T-cell (primary cell): Measurements from ENCODE around the gene MCTP1. TPM values are rescaled to one million over a fixed set of nuclear protein-coding genes. Genes with fewer than 3 reads are reported as not detected.

Experiments
- ATAC-seq, 4 experiments: fragments of 200-7000 bp in 3 of 4; fragments of 150-1000 bp in 1 of 4; cut with Tn5 transposase; replicated peaks in 1 of 4; 1 replicate in 3 of 4; 2 replicates in 1 of 4; pipeline ENCODE4 v1.10.0; 2021; ENCODE audit warnings: moderate library complexity in 3 of 4, mild to moderate bottlenecking in 2 of 4, moderate number of reproducible peaks in 1 of 4
- CTCF ChIA-PET, 2 donors: fragments of 300-600 bp; sonication (Branson Sonifier 250); formaldehyde crosslinking; loops; one replicate each; lab custom pipeline; 2022; ENCODE audit warnings: antibody characterized with exemption in 2 of 2; lab: Charles Lee
- POLR2A ChIA-PET, 2 donors: fragments of 300-600 bp; sonication (Branson Sonifier 250); formaldehyde crosslinking; loops; one replicate each; lab custom pipeline; 2022; ENCODE audit warnings: antibody characterized with exemption in 2 of 2; lab: Charles Lee
- DNase-seq, 35 experiments: peaks; one replicate each; pipeline versions ENCODE4 v3.0.0 to v3.0.0-alpha.2; 2013 to 2023
- H3K27ac ChIP-seq: one replicate; pipeline ENCODE4 v1.5.1; 2013; ENCODE audit warnings: low read length
- H3K27me3 ChIP-seq, 2 experiments: replicated peaks in 1 of 2; 1 replicate in 1 of 2; 2 replicates in 1 of 2; pipeline versions ENCODE4 v1.6.1 to v1.7.0; 2013; ENCODE audit warnings: low read length in 1 of 2, mixed read lengths in 1 of 2; ENCODE audit not compliant: control insufficient read depth in 2 of 2, insufficient read depth in 2 of 2; ENCODE audit errors: extremely low read depth in 1 of 2
- H3K36me3 ChIP-seq, 2 donors: 1 replicate in 1 of 2; 2 replicates in 1 of 2; pipeline versions ENCODE4 v1.6.1 to v1.7.0; 2013; ENCODE audit warnings: low read length in 1 of 2; ENCODE audit not compliant: control insufficient read depth in 2 of 2, insufficient read depth in 1 of 2; ENCODE audit errors: extremely low read depth in 1 of 2
- H3K4me1 ChIP-seq, 2 experiments: 1 replicate in 1 of 2; 2 replicates in 1 of 2; pipeline versions ENCODE4 v1.6.1 to v1.7.0; 2013; ENCODE audit warnings: low read length in 2 of 2, mixed read lengths in 1 of 2; ENCODE audit not compliant: insufficient read depth in 2 of 2, control insufficient read depth in 1 of 2; ENCODE audit errors: extremely low read depth in 1 of 2
- H3K4me3 ChIP-seq, 2 donors: 1 replicate in 1 of 2; 2 replicates in 1 of 2; pipeline versions ENCODE4 v1.5.1 to v1.7.0; 2013; ENCODE audit warnings: mild to moderate bottlenecking in 2 of 2, low read length in 1 of 2, moderate library complexity in 1 of 2; ENCODE audit not compliant: control insufficient read depth in 1 of 2; ENCODE audit errors: extremely low read depth in 1 of 2
- H3K9me3 ChIP-seq: 2 replicates; pipeline ENCODE4 v1.7.0; 2013
- H3K27ac Mint-ChIP-seq, 2 donors: one replicate each; pipeline ENCODE4 v1.8.0; 2020 to 2021; ENCODE audit warnings: mild to moderate bottlenecking in 2 of 2, mixed read lengths in 2 of 2
- H3K27me3 Mint-ChIP-seq, 2 donors: one replicate each; pipeline ENCODE4 v1.8.0; 2021 to 2022; ENCODE audit warnings: mixed read lengths in 2 of 2
- H3K36me3 Mint-ChIP-seq: one replicate; pipeline ENCODE4 v1.8.0; 2021; ENCODE audit warnings: mixed read lengths
- H3K4me1 Mint-ChIP-seq, 3 donors: one replicate each; pipeline ENCODE4 v1.8.0; 2020 to 2022; ENCODE audit warnings: mixed read lengths in 3 of 3, mild to moderate bottlenecking in 1 of 3
- H3K4me3 Mint-ChIP-seq, 3 donors: one replicate each; pipeline ENCODE4 v1.8.0; 2020 to 2022; ENCODE audit warnings: mild to moderate bottlenecking in 3 of 3, mixed read lengths in 3 of 3, moderate library complexity in 3 of 3
- H3K9me3 Mint-ChIP-seq, 3 donors: one replicate each; pipeline ENCODE4 v1.8.0; 2020 to 2022; ENCODE audit warnings: mixed read lengths in 3 of 3
- WGBS: methylation state at CpG from one replicate; pipeline ENCODE4 v1.1.5; 2013; ENCODE audit warnings: missing lambda C conversion rate; ENCODE audit not compliant: insufficient coverage; 5-methylcytosine and 5-hydroxymethylcytosine counted together
- total RNA-seq, 35 experiments: library from RNA in 6 of 35; stranded (reverse) in 6 of 35; fragments of 120-200 nt in 1 of 35; gene quantifications; one replicate each; pipeline versions ENCODE4 v1.2.1 to v1.2.4 and lab custom pipeline; 2013 to 2026

MCTP1 gene
- total RNA-seq, 5 donors from 2014 or later (not counting 1 experiment from before 2014, with no cell fraction given), result 0.21 to 2.9 (median 1.7) TPM; not detected in 1

DNA sequence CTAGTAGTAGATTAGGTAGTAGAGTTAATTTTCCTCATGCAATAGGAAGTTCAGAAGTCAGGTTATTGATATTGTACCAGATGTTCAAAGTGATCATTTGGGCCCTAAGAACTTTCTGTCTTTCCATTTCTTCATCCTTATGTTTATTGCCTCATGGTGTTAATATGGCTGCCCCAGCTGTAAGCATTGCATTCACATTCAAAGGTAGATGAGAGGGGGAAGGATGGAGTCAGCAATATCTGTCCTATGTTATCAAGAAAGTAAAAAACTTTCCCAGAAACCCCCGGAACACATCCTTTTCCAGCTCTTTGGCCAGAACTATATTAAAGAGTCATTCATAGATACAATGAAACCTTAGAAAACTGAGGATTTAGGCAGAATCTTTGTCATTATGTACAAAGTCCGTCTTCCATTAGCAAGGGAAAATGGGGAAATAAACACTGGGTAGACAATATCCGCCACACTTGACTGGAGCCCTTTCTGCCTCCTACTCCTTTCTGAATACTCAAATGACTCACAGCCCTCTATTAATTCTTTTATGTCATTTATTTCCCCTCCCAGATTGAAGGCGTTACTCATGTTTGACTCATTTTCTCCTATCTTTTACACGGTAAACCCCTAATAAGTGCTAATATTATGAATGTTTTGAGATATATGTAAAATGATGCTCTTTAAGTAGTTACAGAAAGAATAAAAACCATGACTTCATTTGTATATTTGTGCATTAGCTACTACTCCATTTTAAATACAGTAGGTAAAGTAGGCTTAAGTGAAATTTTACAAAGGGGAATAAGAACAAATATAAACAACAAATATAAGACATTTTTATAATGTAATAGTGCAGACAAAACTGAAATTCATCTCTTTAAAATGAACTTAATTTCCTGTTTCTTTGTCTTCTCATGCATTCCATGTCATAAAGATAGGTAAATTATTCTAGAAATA, 538.8 kb downstream of the MCTP1 start:
- no peak overlapping the region for H3K4me3 Mint-ChIP-seq
- no peak for DNase-seq
- CTCF ChIA-PET, result no interaction called here
- H3K27ac Mint-ChIP-seq, result no peak overlapping the region
- Histone ChIP-seq H3K4me3 (no peak overlapping the region), H3K27me3 (peaks cover 0 to 11% of the 10 kb centered on the region in 2 experiments), H3K9me3 (no peaks in the 10 kb centered on the region), H3K36me3 (no peaks in the 10 kb centered on the region), H3K27ac (no peak overlapping the region), H3K4me1 (no peaks in the 10 kb centered on the region)
- no CpG with 5 or more reads among the region's 5 CpGs for WGBS
- POLR2A ChIA-PET, result no interaction called here
- ATAC-seq, result no peak
- H3K9me3 Mint-ChIP-seq, result no peaks in the 10 kb centered on the region
- H3K27me3 Mint-ChIP-seq, result peaks cover 0 to 5% of the 10 kb centered on the region in 2 donors
- H3K36me3 Mint-ChIP-seq, result no peaks in the 10 kb centered on the region
- H3K4me1 Mint-ChIP-seq, result peaks cover 0 to 3% (median 0%) of the 10 kb centered on the region in 3 donors

DNA sequence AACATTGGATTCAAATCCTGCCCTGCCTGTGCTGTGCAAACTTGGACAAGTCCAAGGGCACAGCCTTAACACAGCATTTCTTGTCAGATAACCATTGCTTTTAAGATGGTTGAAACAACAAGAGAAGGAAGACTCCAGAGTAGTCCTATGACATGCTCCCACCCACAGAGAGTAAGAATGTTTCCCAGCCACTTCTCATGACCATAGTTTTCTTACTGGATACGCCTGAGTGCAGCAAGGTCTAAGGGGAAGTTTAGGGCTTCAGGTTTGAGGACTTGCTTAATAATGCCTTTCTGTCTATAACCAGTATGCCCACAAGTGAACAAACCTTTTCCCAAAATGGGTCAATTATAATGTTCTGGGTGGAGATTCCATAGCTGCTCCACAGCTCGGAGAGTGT, 540.0 kb downstream of the MCTP1 start:
- no peak overlapping the region for H3K27ac Mint-ChIP-seq
- peaks cover 0 to 5% of the 10 kb centered on the region in 2 donors for H3K27me3 Mint-ChIP-seq
- peaks cover 0 to 3% (median 0%) of the 10 kb centered on the region in 3 donors for H3K4me1 Mint-ChIP-seq
- H3K36me3 ChIP-seq, result no peaks in the 10 kb centered on the region
- no peaks in the 10 kb centered on the region for H3K9me3 Mint-ChIP-seq
- no peaks in the 10 kb centered on the region for H3K36me3 Mint-ChIP-seq
- H3K4me1 ChIP-seq, result no peaks in the 10 kb centered on the region
- H3K27me3 ChIP-seq, result peaks cover 0 to 11% of the 10 kb centered on the region in 2 experiments
- H3K27ac ChIP-seq, result no peak overlapping the region
- no peak for ATAC-seq
- ChIA-PET CTCF (no interaction called here), POLR2A (no interaction called here)
- no CpG with 5 or more reads among the region's 2 CpGs for WGBS
- DNase-seq, result no peak
- H3K4me3 ChIP-seq, result no peak overlapping the region
- no peaks in the 10 kb centered on the region for H3K9me3 ChIP-seq
- H3K4me3 Mint-ChIP-seq, result no peak overlapping the region

DNA sequence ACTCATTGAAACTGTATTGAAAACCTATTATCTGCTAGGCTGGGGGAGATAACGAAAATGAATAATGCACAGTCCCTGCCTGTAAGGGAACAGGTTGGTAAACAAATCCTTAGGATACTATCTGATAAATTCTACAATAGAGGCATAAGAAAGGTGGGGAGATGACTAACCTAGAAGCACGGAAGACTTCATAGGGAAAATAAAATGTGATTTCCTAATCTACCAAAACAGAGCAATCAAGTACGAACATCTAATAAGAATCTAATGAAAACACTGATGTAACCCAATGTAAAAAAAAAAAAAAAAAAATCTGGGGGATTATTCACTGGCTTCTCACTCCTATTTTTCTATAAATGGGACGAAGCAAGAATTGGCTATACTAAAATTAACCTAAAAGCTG, 542.0 kb downstream of the MCTP1 start:
- CTCF ChIA-PET, result interaction anchor here in 1 of 2 donors (0.6 to 0.7 kb wide), 2 partner anchors 449 to 571 kb away, joined by 3 to 5 read pairs; no protein-coding TSS in a partner anchor
- H3K27ac ChIP-seq, result no peak overlapping the region
- no peaks in the 10 kb centered on the region for H3K9me3 ChIP-seq
- peaks cover 0 to under 1% of the 10 kb centered on the region in 2 experiments for H3K4me1 ChIP-seq
- DNase-seq (no peak), ATAC-seq (no peak)
- H3K27me3 ChIP-seq, result peaks cover 0 to 11% of the 10 kb centered on the region in 2 experiments
- POLR2A ChIA-PET, result interaction anchor here in 1 of 2 donors (0.6 to 0.9 kb wide), 2 partner anchors 9 to 17 kb away, joined by 3 to 5 read pairs; no protein-coding TSS in a partner anchor
- Mint-ChIP-seq H3K9me3 (no peaks in the 10 kb centered on the region), H3K4me1 (peaks cover 0 to 3% (median 0%) of the 10 kb centered on the region in 3 donors), H3K27ac (no peak overlapping the region), H3K27me3 (peaks cover 0 to 5% of the 10 kb centered on the region in 2 donors), H3K4me3 (no peak overlapping the region), H3K36me3 (no peaks in the 10 kb centered on the region)
- no peaks in the 10 kb centered on the region for H3K36me3 ChIP-seq
- no peak overlapping the region for H3K4me3 ChIP-seq
- no CpG with 5 or more reads among the region's 4 CpGs for WGBS

DNA sequence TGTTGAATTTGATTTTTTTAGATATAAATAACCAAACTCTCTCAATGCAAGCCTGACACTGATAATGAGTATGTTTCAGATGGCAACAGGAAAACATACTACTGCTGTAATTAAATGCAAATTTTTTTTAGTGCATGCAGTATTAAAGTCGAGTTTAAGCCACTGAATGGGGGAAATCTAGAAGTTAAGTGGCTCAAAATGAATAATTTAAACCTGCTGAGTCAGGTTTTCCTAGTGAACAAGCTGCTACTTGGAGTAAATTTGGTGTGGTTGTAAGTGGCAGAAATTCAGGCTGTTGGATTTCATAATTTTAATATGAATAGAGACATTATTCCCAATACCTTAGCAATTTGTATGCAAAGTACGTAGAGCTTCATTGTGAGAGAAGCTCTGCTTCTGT, 544.6 kb downstream of the MCTP1 start:
- Mint-ChIP-seq H3K27me3 (peaks cover 0 to 5% of the 10 kb centered on the region in 2 donors), H3K27ac (no peak overlapping the region), H3K9me3 (no peaks in the 10 kb centered on the region), H3K4me3 (no peak overlapping the region), H3K36me3 (no peaks in the 10 kb centered on the region), H3K4me1 (no peaks in the 10 kb centered on the region)
- H3K4me1 ChIP-seq, result peaks cover 0 to 4% of the 10 kb centered on the region in 2 experiments
- DNase-seq (no peak), ATAC-seq (no peak)
- ChIA-PET CTCF (interaction anchor here in 1 of 2 donors (0.6 to 0.9 kb wide), 2 partner anchors 18 to 836 kb away, joined by 3 to 4 read pairs; no protein-coding TSS in a partner anchor), POLR2A (no interaction called here)
- 44% methylated on average over 1 of the region's 2 CpGs for WGBS
- H3K27ac ChIP-seq, result no peak overlapping the region
- no peaks in the 10 kb centered on the region for H3K36me3 ChIP-seq
- no peak overlapping the region for H3K4me3 ChIP-seq
- peaks cover 0 to 11% of the 10 kb centered on the region in 2 experiments for H3K27me3 ChIP-seq
- H3K9me3 ChIP-seq, result no peaks in the 10 kb centered on the region

DNA sequence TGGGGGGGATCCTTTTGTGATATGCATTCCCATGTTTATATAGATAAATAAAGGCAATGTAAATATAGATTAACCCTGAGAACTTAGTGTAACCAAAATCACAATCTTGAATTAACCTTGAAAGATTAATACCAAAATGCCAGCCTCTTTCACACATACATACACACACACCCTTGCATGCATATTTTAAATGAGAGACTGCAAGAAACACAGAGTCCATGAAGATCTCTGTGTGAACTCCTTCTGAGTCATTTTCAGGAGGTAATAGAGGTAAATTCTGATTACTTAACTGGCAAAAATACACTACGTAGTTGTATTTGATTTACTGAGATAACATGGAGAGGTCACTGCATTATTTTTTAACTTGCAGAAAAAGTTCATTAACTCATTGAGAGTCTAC, 548.4 kb downstream of the MCTP1 start:
- Histone ChIP-seq H3K4me3 (no peak overlapping the region), H3K36me3 (no peaks in the 10 kb centered on the region), H3K9me3 (no peaks in the 10 kb centered on the region), H3K4me1 (peaks cover 0 to 4% of the 10 kb centered on the region in 2 experiments), H3K27ac (no peak overlapping the region), H3K27me3 (no peaks in the 10 kb centered on the region)
- H3K9me3 Mint-ChIP-seq, result no peaks in the 10 kb centered on the region
- ATAC-seq, result no peak
- H3K4me3 Mint-ChIP-seq, result no peak overlapping the region
- H3K36me3 Mint-ChIP-seq, result no peaks in the 10 kb centered on the region
- no peaks in the 10 kb centered on the region for H3K27me3 Mint-ChIP-seq
- no peak for DNase-seq
- WGBS, result no CpG with 5 or more reads among the region's 1 CpG
- ChIA-PET POLR2A (no interaction called here), CTCF (interaction anchor here (0.5 to 2.1 kb wide), 3 partner anchors 127 to 212 kb away, joined by 3 to 49 read pairs (median 12); no protein-coding TSS in a partner anchor)
- H3K27ac Mint-ChIP-seq, result no peak overlapping the region
- H3K4me1 Mint-ChIP-seq, result no peaks in the 10 kb centered on the region

DNA sequence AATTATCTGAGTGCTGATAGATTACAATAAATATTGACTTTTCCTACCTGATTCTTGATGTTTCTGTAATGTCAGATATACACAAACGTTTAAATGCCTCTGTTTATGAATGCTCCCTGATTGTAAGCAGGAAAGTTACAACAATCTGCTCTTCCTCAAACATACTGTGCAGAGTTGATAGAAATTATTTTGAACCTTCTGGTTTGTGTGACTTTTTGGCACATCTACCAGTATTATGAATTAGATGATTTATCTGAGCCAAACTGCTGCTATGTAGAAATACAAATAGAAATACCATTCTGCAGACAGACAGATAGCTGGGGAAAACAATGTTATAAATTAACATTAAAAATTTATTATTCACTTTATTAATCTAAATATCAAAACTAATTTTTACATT, 553.4 kb downstream of the MCTP1 start:
- Mint-ChIP-seq H3K9me3 (no peaks in the 10 kb centered on the region), H3K27me3 (no peaks in the 10 kb centered on the region), H3K4me1 (peaks cover 0 to 3% (median 3%) of the 10 kb centered on the region in 3 donors), H3K36me3 (no peaks in the 10 kb centered on the region), H3K4me3 (no peak overlapping the region), H3K27ac (no peak overlapping the region)
- H3K27me3 ChIP-seq, result no peaks in the 10 kb centered on the region
- ATAC-seq (no peak), DNase-seq (no peak)
- no CpG with 5 or more reads among the region's 1 CpG for WGBS
- H3K36me3 ChIP-seq, result no peaks in the 10 kb centered on the region
- no peaks in the 10 kb centered on the region for H3K9me3 ChIP-seq
- no peak overlapping the region for H3K27ac ChIP-seq
- POLR2A ChIA-PET, result no interaction called here
- H3K4me1 ChIP-seq, result no peaks in the 10 kb centered on the region
- no peak overlapping the region for H3K4me3 ChIP-seq
- CTCF ChIA-PET, result no interaction called here
